Measurements from ENCODE around the gene FLT4.

GRCh38 chr5:180689775-180690174 is 40.4 kb upstream of the FLT4 start:
- no peak for TF ChIP-seq GABPA (IDR thresholded peaks at IDR 0.05 in 1 of 2, conservative IDR thresholded peaks at IDR 0.05 in 1 of 2)
- TF ChIP-seq, protein P1, sequence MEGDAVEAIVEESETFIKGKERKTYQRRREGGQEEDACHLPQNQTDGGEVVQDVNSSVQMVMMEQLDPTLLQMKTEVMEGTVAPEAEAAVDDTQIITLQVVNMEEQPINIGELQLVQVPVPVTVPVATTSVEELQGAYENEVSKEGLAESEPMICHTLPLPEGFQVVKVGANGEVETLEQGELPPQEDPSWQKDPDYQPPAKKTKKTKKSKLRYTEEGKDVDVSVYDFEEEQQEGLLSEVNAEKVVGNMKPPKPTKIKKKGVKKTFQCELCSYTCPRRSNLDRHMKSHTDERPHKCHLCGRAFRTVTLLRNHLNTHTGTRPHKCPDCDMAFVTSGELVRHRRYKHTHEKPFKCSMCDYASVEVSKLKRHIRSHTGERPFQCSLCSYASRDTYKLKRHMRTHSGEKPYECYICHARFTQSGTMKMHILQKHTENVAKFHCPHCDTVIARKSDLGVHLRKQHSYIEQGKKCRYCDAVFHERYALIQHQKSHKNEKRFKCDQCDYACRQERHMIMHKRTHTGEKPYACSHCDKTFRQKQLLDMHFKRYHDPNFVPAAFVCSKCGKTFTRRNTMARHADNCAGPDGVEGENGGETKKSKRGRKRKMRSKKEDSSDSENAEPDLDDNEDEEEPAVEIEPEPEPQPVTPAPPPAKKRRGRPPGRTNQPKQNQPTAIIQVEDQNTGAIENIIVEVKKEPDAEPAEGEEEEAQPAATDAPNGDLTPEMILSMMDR (IDR thresholded peaks at IDR 0.05; ENCODE audit: low read depth, low read length, missing input control) = no peak

Measured in liver (tissue), 3 donors.